ENCODE data around the gene AKR1D1.

The AKR1D1 gene

DNA sequence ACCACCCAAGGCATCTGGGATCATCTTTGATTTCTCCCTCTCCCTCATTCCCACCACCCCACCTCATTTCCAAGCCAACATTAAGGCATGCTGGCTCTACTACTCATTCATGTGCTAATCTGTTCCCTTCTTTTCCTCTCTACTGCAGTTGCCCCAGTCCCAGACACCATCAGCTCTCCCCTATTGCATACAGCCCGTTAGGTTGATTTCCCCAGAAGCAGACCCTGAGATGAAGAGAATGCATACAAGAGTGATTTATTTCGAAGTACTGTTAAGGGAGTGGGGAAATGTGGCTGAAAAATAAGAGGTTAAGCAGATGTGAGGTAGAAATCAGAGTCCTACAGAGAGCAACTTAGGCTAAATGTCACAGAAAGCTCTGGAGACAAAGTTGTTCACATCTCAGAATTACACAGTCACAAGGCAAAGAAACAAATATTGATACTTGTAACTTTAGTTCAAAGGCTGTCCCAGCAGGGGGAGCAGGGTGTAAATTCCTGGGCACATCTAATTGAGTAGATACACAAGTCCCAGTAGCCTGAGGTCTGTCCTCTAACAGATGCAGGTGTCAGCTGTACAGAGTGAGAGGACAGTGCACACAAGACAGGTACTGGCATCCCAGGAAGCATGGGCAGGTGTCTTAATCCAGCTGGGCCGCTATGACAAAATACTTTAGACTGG, 20.9 kb downstream of the AKR1D1 start:
- no peaks in the 10 kb centered on the region for H3K79me2 ChIP-seq
- H3K9me3 ChIP-seq (ENCODE audit: control insufficient read depth, low read length), result no peaks in the 10 kb centered on the region
- H2AFZ ChIP-seq, result no peak overlapping the region
- no peaks in the 10 kb centered on the region for H3K27me3 ChIP-seq (ENCODE audit: control insufficient read depth, insufficient read depth, low read length)
- no peaks in the 10 kb centered on the region for H3K36me3 ChIP-seq (ENCODE audit: control insufficient read depth, insufficient read depth, low read length)
- H3K4me2 ChIP-seq (ENCODE audit: low read length), result no peak overlapping the region
- TF ChIP-seq, protein P1, sequence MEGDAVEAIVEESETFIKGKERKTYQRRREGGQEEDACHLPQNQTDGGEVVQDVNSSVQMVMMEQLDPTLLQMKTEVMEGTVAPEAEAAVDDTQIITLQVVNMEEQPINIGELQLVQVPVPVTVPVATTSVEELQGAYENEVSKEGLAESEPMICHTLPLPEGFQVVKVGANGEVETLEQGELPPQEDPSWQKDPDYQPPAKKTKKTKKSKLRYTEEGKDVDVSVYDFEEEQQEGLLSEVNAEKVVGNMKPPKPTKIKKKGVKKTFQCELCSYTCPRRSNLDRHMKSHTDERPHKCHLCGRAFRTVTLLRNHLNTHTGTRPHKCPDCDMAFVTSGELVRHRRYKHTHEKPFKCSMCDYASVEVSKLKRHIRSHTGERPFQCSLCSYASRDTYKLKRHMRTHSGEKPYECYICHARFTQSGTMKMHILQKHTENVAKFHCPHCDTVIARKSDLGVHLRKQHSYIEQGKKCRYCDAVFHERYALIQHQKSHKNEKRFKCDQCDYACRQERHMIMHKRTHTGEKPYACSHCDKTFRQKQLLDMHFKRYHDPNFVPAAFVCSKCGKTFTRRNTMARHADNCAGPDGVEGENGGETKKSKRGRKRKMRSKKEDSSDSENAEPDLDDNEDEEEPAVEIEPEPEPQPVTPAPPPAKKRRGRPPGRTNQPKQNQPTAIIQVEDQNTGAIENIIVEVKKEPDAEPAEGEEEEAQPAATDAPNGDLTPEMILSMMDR (IDR thresholded peaks at IDR 0.05), result peak; percentile 18
- H3K9ac ChIP-seq, result no peak overlapping the region
- H3K4me1 ChIP-seq, result no peaks in the 10 kb centered on the region
- no peak overlapping the region for H3K27ac ChIP-seq
- H3K4me3 ChIP-seq (ENCODE audit: low read depth, low read length), result no peak overlapping the region

DNA sequence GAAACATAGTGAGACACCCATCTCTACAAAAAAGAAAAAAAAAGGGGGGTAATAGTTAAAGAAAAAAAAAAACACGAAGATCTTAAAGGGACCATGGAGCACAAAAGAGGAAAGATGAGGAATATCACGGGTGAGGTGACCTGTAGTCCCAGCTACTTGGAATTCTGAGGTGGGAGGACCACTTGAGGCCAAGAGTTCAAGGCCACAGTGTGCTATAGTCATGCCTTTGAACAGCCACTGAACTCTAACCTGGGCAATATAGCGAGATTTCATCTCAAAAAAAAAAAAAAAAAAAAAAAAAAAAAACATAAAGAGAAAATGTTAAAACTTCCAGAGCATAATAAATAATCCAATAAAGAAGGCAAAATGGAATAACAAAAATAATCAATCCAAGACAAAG, 23.6 kb downstream of the AKR1D1 start:
- Histone ChIP-seq H3K4me3 (ENCODE audit: low read depth, low read length) (no peak overlapping the region), H3K36me3 (ENCODE audit: control insufficient read depth, insufficient read depth, low read length) (no peaks in the 10 kb centered on the region), H3K27ac (no peak overlapping the region), H3K9me3 (ENCODE audit: control insufficient read depth, low read length) (no peaks in the 10 kb centered on the region), H3K4me2 (ENCODE audit: low read length) (no peak overlapping the region), H2AFZ (no peak overlapping the region), H3K9ac (no peak overlapping the region), H3K27me3 (ENCODE audit: control insufficient read depth, insufficient read depth, low read length) (no peaks in the 10 kb centered on the region), H3K79me2 (no peaks in the 10 kb centered on the region), H3K4me1 (no peaks in the 10 kb centered on the region)
- TF ChIP-seq, protein P1 (IDR thresholded peaks at IDR 0.05), result no peak

DNA sequence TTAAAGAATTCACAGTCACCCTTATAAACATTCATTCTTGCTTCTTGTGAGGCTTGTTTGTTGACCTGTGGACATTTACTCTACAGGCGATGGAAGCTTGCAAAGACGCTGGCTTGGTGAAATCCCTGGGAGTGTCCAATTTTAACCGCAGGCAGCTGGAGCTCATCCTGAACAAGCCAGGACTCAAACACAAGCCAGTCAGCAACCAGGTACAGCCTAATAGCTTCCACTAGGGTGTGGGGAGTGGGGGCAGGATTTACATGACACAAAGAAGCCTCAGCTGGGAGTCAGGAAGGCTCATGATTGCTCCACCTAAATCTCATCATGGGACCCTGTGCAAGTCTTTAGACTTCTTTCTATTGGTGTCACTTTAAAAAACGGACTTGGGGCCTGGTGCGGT, 29.0 kb downstream of the AKR1D1 start:
- TF ChIP-seq, protein P1 (IDR thresholded peaks at IDR 0.05), result no peak
- H3K4me3 ChIP-seq (ENCODE audit: low read depth, low read length), result no peak overlapping the region
- H3K27ac ChIP-seq, result no peak overlapping the region
- no peak overlapping the region for H2AFZ ChIP-seq
- H3K9me3 ChIP-seq (ENCODE audit: control insufficient read depth, low read length), result no peaks in the 10 kb centered on the region
- no peaks in the 10 kb centered on the region for H3K79me2 ChIP-seq
- no peaks in the 10 kb centered on the region for H3K36me3 ChIP-seq (ENCODE audit: control insufficient read depth, insufficient read depth, low read length)
- H3K4me2 ChIP-seq (ENCODE audit: low read length), result no peak overlapping the region
- H3K4me1 ChIP-seq, result no peaks in the 10 kb centered on the region
- no peaks in the 10 kb centered on the region for H3K27me3 ChIP-seq (ENCODE audit: control insufficient read depth, insufficient read depth, low read length)
- H3K9ac ChIP-seq, result no peak overlapping the region

DNA sequence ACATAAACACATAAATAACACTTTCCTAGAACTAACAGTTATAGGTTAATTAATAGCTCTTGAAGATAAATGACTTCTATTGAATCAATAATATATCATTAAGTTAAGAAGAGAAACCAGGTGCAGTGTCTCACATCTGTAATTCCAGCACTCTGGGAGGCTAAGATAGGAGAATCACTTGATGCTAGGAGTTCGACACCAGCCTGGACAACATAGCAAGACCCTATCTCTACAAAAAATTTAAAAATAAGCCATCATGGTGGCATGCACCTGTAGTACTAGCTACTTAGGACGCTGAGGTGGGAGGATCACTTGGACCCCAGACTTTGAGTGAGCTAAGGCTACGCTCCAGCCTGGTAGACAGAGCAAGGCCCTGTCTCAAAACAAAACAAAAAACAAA, 38.8 kb downstream of the AKR1D1 start:
- H3K36me3 ChIP-seq (ENCODE audit: control insufficient read depth, insufficient read depth, low read length), result no peaks in the 10 kb centered on the region
- H3K4me2 ChIP-seq (ENCODE audit: low read length), result no peak overlapping the region
- H3K9ac ChIP-seq, result no peak overlapping the region
- no peaks in the 10 kb centered on the region for H3K4me1 ChIP-seq
- no peaks in the 10 kb centered on the region for H3K9me3 ChIP-seq (ENCODE audit: control insufficient read depth, low read length)
- H3K79me2 ChIP-seq, result no peaks in the 10 kb centered on the region
- no peaks in the 10 kb centered on the region for H3K27me3 ChIP-seq (ENCODE audit: control insufficient read depth, insufficient read depth, low read length)
- no peak overlapping the region for H3K27ac ChIP-seq
- no peak overlapping the region for H3K4me3 ChIP-seq (ENCODE audit: low read depth, low read length)
- no peak overlapping the region for H2AFZ ChIP-seq
- TF ChIP-seq, protein P1 (IDR thresholded peaks at IDR 0.05), result no peak

DNA sequence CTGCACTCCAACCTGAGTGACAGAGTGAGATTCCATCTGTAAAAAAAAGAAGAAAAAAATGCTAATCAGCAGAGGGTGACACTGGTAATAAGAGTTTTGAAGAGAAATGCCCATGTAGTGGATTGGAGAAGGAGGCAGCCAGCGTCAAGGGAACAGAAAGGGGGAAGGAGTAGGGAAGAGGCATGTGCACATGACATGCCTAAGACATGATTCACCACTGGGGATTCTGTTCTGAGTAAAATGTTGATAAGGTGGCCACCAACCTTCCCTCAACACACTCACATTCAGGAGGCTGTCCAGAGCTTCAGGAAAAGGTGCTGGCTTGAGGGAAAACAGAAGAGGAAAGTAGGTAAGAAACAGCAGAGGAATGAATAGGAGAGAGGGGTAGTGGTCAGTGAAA, 39.9 kb downstream of the AKR1D1 start:
- no peaks in the 10 kb centered on the region for H3K9me3 ChIP-seq (ENCODE audit: control insufficient read depth, low read length)
- no peak overlapping the region for H3K4me2 ChIP-seq (ENCODE audit: low read length)
- no peaks in the 10 kb centered on the region for H3K79me2 ChIP-seq
- H3K4me3 ChIP-seq (ENCODE audit: low read depth, low read length), result no peak overlapping the region
- no peak overlapping the region for H3K9ac ChIP-seq
- no peaks in the 10 kb centered on the region for H3K36me3 ChIP-seq (ENCODE audit: control insufficient read depth, insufficient read depth, low read length)
- no peak overlapping the region for H2AFZ ChIP-seq
- H3K27me3 ChIP-seq (ENCODE audit: control insufficient read depth, insufficient read depth, low read length), result no peaks in the 10 kb centered on the region
- TF ChIP-seq, protein P1 (IDR thresholded peaks at IDR 0.05), result no peak
- H3K4me1 ChIP-seq, result no peaks in the 10 kb centered on the region
- H3K27ac ChIP-seq, result no peak overlapping the region
